Pancreas (tissue), 10 donors: Measurements from ENCODE around the gene UBAP2. TPM values are rescaled to one million over a fixed set of nuclear protein-coding genes. Genes with fewer than 3 reads are reported as not detected.
A peak's percentile ranks its signal among the peaks of the same experiment; 100 is the strongest.

Experiments
- ATAC-seq, 4 donors: fragments of 200-7000 bp; cut with Tn5 transposase; one replicate each; pipeline versions ENCODE4 v1.8.0 to v1.9.1; 2020; ENCODE audit warnings: mild to moderate bottlenecking in 4 of 4, moderate library complexity in 4 of 4
- DNase-seq, 6 donors: peaks; one replicate each; pipeline ENCODE4 v3.0.0-alpha.2; 2020
- FAIRE-seq: peaks from 2 replicates; lab custom pipeline; 2012; peaks lifted over from hg19 to GRCh38; lab: Jason Lieb, UNC
- H3K27ac ChIP-seq, 4 donors: fragments of 200-600 bp; sonication (generic); 1 replicate in 3 of 4; 2 replicates in 1 of 4; pipeline versions ENCODE4 v1.5.0 to v1.8.0; 2020
- H3K27me3 ChIP-seq, 4 donors: fragments of 200-600 bp; one replicate each; pipeline ENCODE4 v1.8.0; 2021
- H3K36me3 ChIP-seq, 3 donors: fragments of 200-600 bp; sonication (generic) in 1 of 3; one replicate each; pipeline versions ENCODE4 v1.5.0 to v1.8.0; 2020 to 2021
- H3K4me1 ChIP-seq, 3 donors: fragments of 200-600 bp; one replicate each; pipeline ENCODE4 v1.8.0; 2021
- H3K4me3 ChIP-seq, 4 donors: fragments of 200-600 bp; sonication (generic) in 2 of 4; one replicate each; pipeline versions ENCODE4 v1.5.0 to v1.8.0; 2020 to 2021
- H3K9me3 ChIP-seq, 4 donors: fragments of 200-600 bp; one replicate each; pipeline ENCODE4 v1.8.0; 2021
- WGBS, 2 donors: extraction: QIAGEN DNeasy Blood & Tissue Kit; methylation state at CpG; one replicate each; pipeline ENCODE4 v1.1.7; 2013; 5-methylcytosine and 5-hydroxymethylcytosine counted together
- intact Hi-C, 3 donors: fragments of 100-400 bp; cut with DNase I; formaldehyde crosslinking; loops; one replicate each; pipeline versions ENCODE4 v1.11.1 to v1.14.2; 2022
- polyA plus RNA-seq, 2 donors: library from polyadenylated mRNA; stranded (reverse); fragments of 200-250 nt; gene quantifications; one replicate each; pipeline ENCODE4 v1.2.3, GENCODE V29; 2013
- total RNA-seq, 6 donors: library from RNA; stranded (reverse); fragmentation: NEBNext Ultra II Directional in 4 of 6; extraction: Animal tissue kit (Norgen Biotek cat#: 25700) in 4 of 6; gene quantifications; one replicate each; pipeline versions ENCODE4 v1.2.1 to v1.2.4, GENCODE V29; 2021 to 2023
- TF ChIP-seq, protein P1 (sequence below), 4 donors: fragments of 200-600 bp; sonication (generic) in 3 of 4; IDR thresholded peaks; one replicate each; pipeline versions ENCODE4 v1.5.0 to v1.8.0; 2021; ENCODE audit warnings: antibody characterized with exemption in 4 of 4
- donor health status: healthy with polysubstance abuse.
- donor health status: DM: no; HTN: no; CAD: no; lungs with moderate emphysema.
- donor health status: DM: no; HTN: no; CAD: no.
- donor health status: control.
- donor health status: control.
- donor health status: Bipolar disorder and iron deficiency.
- donor health status: DM: yes; HTN: yes; CAD: no.
- donor health status: DM: no; HTN: no; CAD: no.
- donor health status: DM: no; HTN: no; CAD: no.
- donor health status: DM: yes; HTN: yes; CAD: no.

Gene UBAP2
- total and polyA plus RNA-seq, 8 donors: 10.3 to 22.8 (median 13.6) TPM

DNA sequence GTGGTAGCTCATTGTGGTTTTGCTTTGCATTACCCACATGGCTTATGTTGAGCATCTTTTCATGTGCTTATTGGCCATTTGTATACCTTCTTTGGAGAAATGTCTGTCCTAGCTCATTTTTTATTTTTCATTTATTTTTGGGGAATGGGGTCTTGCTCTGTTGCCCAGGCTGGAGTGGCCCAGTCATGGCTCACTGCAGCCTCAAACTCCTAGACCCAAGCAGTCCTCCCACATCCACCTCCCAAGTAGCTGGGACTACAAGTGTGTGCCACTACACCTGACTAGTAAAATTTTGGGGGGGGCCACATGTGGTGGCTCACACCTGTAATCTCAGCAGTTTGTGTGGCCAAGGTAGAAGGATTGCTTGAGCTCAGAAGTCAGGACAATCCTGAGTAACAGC is 154.4 kb downstream of the UBAP2 start:
- Histone ChIP-seq H3K9me3 (no peaks in the 10 kb centered on the region), H3K27ac (no peak overlapping the region), H3K36me3 (peaks cover 0 to under 1% (median 0%) of the 10 kb centered on the region in 3 donors), H3K4me3 (no peak overlapping the region), H3K27me3 (no peaks in the 10 kb centered on the region), H3K4me1 (no peaks in the 10 kb centered on the region)
- no peak for FAIRE-seq
- TF ChIP-seq, protein P1, sequence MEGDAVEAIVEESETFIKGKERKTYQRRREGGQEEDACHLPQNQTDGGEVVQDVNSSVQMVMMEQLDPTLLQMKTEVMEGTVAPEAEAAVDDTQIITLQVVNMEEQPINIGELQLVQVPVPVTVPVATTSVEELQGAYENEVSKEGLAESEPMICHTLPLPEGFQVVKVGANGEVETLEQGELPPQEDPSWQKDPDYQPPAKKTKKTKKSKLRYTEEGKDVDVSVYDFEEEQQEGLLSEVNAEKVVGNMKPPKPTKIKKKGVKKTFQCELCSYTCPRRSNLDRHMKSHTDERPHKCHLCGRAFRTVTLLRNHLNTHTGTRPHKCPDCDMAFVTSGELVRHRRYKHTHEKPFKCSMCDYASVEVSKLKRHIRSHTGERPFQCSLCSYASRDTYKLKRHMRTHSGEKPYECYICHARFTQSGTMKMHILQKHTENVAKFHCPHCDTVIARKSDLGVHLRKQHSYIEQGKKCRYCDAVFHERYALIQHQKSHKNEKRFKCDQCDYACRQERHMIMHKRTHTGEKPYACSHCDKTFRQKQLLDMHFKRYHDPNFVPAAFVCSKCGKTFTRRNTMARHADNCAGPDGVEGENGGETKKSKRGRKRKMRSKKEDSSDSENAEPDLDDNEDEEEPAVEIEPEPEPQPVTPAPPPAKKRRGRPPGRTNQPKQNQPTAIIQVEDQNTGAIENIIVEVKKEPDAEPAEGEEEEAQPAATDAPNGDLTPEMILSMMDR (IDR thresholded peaks at IDR 0.05): no peak
- intact Hi-C loops: no loop called here
- ATAC-seq: no peak
- no peak for DNase-seq

DNA sequence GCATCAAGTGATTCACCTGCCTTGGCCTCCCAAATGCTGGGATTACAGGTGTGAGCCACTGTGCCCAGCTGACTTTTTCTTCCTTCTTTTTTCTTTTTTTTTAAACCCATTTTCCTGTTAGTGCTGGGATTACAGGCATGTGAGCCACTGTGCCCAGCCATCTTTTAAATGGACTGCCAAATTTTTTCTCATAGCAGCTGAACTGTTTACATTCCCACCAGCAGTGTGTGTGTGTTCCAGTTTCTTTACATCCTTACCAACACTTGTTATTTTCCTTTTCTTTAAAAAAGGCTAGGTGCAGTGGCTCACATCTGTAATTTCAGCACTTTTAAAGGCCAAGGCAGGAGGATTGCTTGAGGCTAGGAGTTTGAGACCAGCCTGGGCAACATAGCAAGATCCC is 154.8 kb downstream of the UBAP2 start:
- Histone ChIP-seq H3K9me3 (no peaks in the 10 kb centered on the region), H3K27ac (no peak overlapping the region), H3K4me1 (no peaks in the 10 kb centered on the region), H3K4me3 (no peak overlapping the region), H3K36me3 (no peaks in the 10 kb centered on the region), H3K27me3 (no peaks in the 10 kb centered on the region)
- intact Hi-C loops: no loop called here
- DNase-seq (no peak), ATAC-seq (peak in 3 of 4 donors; percentile 10 to 36 (median 13)), FAIRE-seq (no peak)
- TF ChIP-seq, protein P1 (IDR thresholded peaks at IDR 0.05): no peak

DNA sequence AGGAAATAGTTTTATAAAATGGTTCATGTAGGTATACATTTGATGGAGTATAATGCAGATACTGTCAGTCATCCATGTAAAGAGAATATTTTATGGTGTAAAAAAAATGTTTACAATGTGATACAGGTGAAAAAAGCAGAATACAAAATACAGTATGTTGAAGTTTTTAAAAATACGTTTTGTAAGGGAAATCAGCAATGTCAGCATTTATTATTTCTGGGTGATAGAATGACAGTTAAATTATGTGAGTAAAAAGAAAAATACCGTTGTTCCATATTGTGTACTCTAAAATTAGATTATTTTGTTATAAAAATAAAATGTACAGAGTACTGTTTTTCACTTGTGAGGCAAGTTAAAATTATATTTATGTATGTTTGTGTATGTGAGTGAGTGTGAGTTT is 162.7 kb downstream of the UBAP2 start:
- TF ChIP-seq, protein P1 (IDR thresholded peaks at IDR 0.05): no peak
- FAIRE-seq: no peak
- no peak for ATAC-seq
- DNase-seq: no peak
- Histone ChIP-seq H3K27ac (no peak overlapping the region), H3K27me3 (no peaks in the 10 kb centered on the region), H3K4me3 (no peak overlapping the region), H3K36me3 (no peaks in the 10 kb centered on the region), H3K4me1 (peaks cover 19 to 35% (median 23%) of the 10 kb centered on the region in 3 donors), H3K9me3 (no peaks in the 10 kb centered on the region)
- intact Hi-C loops: no loop called here
- WGBS, 2 donors: 55 to 63% methylated on average over 2 of the region's 2 CpGs

DNA sequence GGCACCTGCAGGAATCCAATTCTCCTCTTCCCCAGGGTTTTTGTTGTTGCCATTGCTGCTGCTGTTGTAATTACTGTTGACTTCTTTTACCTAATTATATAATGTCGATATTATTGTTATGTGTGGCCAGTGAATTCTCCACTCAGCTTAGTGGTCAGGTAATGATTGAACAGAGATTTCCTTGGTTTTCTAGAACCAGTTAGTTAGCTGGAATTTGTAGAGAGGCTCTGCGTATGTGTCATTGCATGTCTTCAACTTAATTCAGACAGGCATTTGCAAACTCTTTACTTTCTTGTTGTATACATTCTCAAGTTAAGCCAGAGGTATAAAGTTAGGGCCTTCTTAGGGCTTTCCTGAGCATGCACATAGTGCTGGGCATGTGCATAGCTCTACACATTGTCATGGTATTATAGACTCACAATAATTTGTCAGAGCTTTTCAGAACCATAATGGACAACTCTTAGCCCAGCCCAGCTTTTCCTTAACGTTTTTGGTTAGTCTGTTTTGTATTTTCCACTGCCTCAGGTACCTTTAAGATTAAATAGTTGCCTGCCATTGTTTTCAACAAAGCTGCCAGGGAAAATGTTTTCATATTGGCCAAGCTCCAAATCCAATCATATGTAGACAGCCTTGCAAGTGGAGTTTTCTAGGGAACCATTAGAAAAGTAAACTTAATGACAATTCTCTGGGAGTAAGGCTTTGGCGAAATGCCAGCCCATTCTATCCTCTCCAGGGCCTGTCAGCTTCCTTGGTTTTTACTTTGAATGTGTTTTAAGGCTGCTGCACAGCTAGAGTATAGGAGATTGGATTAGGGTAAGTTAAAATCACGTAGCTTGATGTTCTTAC is 163.6 kb downstream of the UBAP2 start:
- Histone ChIP-seq H3K4me3 (no peak overlapping the region), H3K36me3 (no peaks in the 10 kb centered on the region), H3K27ac (peak overlapping the region in 2 of 4 donors; percentile 25), H3K9me3 (no peaks in the 10 kb centered on the region), H3K27me3 (no peaks in the 10 kb centered on the region), H3K4me1 (peaks cover 19 to 37% (median 23%) of the 10 kb centered on the region in 3 donors)
- 25 to 31% methylated on average over 5 of the region's 5 CpGs for WGBS, 2 donors
- DNase-seq: peak in 2 of 6 donors; percentile 33 to 45
- TF ChIP-seq, protein P1 (IDR thresholded peaks at IDR 0.05): no peak
- intact Hi-C loops: no loop called here
- no peak for FAIRE-seq
- ATAC-seq: peak; percentile 50 to 72 (median 64)

DNA sequence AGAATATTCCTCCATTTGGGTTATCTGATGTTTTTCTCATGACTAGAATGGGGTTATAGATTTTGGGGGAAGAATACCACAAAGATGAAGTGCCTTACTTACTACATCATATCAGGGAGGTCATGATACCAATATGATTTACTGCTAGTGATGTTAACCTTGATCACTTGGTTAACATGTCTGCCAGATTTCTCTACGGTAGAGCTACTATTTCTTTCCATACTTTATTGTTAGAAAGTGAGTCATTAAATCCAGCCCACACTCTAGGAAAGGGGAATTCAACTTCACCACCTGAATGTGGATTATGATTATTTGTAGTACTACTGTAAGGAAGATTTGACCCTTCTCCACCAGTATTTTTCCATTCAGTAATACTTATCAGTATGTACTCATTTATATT is 167.1 kb downstream of the UBAP2 start:
- no peaks in the 10 kb centered on the region for H3K27me3 ChIP-seq

More for the DNA sequence above, 167.1 kb downstream of the UBAP2 start:
- no peak for FAIRE-seq
- DNase-seq: no peak
- Histone ChIP-seq H3K4me1 (peaks cover 29 to 51% (median 31%) of the 10 kb centered on the region in 3 donors), H3K9me3 (no peaks in the 10 kb centered on the region), H3K36me3 (no peaks in the 10 kb centered on the region), H3K27ac (no peak overlapping the region), H3K4me3 (no peak overlapping the region)
- ATAC-seq: peak in 2 of 4 donors; percentile 5 to 29
- intact Hi-C loops: no loop called here
- 13 to 14% methylated on average over 1 of the region's 1 CpG for WGBS, 2 donors
- TF ChIP-seq, protein P1 (IDR thresholded peaks at IDR 0.05): no peak
